ENCODE results near the gene FECH.
A peak's percentile ranks its signal among the peaks of the same experiment; 100 is the strongest.

Gene FECH

DNA sequence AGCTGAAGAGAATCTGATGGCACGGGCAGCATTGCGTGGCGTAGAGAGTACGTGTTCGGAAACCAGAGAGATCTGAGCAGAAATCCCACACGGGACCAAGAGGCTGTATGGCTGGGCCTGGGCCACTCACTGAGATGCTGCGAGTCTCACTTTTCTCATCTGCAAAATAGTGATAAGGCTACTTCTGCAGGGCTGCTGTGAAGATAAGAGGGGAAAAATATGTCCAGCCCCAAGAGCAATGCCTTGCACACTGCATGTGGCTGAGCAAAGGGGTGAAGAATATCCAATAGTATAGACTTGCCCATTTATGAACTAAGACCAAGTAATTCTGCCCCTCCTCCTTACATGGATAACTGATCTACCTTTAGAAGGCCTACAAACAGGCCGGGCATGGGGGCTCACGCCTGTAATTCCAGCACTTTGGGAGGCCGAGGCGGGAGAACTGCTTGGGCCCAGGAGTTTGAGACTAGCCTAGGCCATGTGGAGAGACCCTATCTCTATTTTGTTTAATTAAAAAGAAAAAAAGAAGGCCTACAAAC, 3.1 kb downstream of the FECH start:
- no peak for DNase-seq (ENCODE audit: insufficient read length, low spot score)
- no peak for FAIRE-seq

DNA sequence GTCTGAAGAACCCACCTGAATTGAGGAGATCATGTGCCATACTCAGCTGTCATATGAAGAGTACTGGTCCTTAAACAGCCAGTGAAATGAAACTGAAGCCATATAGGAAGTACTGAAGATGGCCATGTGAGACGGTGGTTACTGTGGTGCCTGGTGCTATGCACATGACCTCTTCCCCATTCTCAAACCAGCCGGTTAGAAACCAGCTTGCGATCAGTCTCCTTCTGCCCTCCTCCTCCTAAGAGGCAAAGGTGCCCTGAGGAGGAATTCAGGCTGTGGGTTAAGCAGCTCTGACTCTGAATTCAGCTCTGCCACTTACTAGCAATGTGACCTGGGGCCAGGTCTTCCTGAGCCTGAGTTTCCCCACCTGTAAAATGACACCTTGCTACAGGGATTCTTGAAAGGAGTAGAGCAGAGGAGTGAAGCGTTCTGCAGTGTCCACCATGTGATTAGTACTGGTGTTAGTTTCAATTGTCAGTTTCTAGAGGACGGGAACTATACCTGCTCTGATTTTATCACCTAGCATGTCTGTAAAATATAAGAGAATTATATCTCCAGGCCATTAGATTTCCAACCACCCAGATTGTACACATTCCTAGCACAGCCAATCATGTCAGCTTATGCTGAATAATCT, 5.1 kb downstream of the FECH start:
- DNase-seq (ENCODE audit: insufficient read length, low spot score) (no peak), FAIRE-seq (no peak)

DNA sequence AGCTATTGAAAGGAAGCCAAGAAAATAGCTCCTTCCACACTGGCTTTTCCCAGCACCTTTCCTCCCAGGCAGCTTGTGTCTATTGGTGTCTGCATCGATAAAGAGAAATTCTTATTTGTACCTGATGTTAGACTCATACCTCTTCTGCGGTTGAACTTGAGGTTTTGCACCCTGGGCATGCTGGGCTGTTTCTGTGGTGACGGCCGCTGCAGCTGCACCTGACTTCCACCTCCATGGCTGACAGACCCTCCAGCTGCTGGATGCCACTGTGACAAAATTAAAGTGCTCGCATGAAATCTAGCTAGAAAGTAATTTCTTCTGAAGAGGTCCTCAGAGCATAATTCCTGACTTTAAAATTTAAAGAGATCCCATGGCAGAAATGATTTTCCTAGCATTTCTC, 6.6 kb downstream of the FECH start:
- DNase-seq (ENCODE audit: insufficient read length, low spot score), result no peak
- no peak for FAIRE-seq

DNA sequence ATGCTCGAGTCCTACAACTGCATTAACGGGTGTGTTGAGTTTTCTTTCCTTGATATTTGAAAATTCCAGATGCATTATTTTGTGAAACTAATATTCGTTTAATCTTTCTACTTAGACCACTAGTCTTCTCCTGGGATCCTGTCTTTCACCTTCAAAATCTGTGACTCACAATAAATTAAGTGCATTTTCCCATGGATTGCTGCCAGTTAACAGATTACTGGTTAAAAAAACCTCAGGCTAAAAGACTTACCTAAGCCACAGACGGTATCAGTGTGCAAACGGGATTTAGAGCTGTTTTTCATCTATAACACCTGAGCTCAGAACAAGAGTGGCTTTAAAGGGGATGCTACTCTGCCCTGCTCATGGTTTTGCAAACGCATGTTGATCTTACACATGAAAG, 10.2 kb downstream of the FECH start:
- FAIRE-seq, result no peak

DNA sequence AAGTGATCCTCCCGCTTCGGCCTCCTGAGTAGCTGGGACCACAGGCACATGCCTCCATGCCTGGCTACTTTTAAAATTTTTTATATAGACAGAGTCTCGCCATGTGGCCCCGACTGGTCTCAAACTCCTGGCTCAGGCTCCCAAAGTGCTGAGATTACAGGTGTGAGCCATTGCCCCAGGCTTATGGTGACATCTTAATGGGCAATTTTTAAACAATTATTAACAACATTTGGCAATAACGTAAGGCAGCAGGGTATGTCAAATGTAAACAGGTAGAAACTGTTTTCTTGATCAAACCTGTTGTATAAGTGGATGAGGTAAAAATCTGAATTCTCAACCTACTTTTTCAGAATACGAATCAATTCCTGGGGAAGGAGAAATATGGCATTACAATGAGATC, 11.0 kb downstream of the FECH start:
- FAIRE-seq (no peak), DNase-seq (ENCODE audit: insufficient read length, low spot score) (no peak)

More for the DNA sequence above, 10.2 kb downstream of the FECH start:
- no peak for DNase-seq (ENCODE audit: insufficient read length, low spot score)

DNA sequence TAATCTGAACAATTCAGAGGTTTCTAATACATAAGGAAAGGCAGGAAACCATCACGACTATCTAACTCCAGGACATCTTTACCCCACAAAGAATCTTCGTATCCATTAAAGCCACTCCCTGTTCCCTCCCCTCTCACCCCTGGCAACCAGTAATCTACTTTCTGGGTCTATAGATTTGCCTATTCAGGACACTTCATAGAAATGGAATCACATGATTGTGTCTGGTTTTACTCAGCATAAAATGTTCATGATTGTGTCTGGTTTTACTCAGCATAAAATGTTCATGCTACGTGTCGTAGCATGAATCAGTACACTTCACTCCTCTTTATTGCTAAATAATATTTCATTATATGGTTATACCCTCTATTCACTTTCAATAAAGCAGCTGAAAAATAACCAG, 11.6 kb downstream of the FECH start:
- FAIRE-seq, result no peak
- DNase-seq (ENCODE audit: insufficient read length, low spot score), result no peak

DNA sequence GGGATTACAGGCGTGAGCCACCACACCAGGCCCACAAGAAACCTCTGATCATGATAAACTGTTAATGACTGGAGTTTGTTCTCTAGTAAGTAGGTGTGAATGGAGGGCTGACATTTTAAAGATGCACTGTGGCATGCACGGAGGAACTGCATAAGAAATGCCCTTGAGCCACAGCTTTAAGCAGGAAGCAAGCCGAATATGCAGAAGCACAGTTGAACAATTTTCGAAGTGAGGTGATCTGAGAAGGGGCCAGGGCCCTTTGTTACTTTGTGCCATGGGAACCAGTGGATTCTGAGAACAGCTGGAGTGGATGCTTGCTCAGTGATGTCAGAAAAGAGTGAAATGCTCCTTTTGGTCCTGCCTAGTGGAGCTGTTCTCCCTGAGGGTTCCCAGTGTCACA, 16.3 kb downstream of the FECH start:
- DNase-seq (ENCODE audit: insufficient read length, low spot score) (no peak), FAIRE-seq (no peak)

DNA sequence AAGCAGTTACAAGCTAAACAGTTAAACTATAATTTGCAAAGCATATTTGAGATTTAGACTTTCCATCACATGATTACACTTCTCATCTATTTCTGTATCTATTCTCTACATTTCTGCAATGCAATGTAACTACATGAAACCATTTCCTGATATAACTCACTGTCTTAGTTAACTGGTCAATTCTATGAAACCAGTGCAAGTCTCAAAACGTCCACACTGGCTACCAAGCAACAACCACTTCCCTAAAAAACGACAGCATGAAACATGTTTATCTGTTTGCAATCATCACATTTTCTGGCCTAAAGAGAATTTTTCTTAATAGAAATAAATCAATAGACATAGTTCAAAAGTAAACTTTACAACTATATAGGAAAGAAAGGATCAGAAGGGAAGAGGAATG, 17.4 kb downstream of the FECH start:
- FAIRE-seq (no peak), DNase-seq (ENCODE audit: insufficient read length, low spot score) (no peak)

DNA sequence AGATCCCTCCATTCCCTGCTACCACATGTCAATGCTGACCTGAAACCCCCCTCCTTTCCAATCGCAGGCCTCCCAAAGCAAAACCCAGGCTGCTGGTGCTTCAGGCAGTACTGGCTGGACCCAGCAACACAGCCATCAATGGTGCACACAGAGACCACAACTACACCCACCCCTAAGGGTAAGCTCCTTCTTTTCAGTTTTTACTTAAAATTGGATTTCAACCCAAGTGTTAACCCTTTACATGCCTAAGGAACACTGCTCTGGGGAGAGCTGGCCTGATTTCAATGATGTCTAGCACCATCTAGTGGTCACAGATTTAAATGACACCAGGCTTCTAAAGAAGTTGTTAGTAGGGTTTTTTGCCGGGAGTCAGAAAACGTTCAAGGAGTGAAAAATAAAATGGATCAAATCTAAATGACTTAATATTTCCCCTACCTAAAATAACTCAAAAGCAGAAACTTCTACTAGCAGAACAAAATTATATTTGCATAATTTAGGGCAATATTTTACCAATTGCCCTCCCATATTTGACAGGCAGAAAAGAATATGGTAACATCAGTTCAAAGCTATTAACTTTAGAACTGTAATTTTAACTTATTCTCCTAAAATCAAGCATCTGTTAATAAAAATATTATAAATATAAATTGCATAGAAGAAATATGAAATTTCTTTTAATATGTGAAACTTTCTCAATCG, 24.6 kb downstream of the FECH start:
- FAIRE-seq (no peak), DNase-seq (ENCODE audit: insufficient read length, low spot score) (peak; percentile 39)

DNA sequence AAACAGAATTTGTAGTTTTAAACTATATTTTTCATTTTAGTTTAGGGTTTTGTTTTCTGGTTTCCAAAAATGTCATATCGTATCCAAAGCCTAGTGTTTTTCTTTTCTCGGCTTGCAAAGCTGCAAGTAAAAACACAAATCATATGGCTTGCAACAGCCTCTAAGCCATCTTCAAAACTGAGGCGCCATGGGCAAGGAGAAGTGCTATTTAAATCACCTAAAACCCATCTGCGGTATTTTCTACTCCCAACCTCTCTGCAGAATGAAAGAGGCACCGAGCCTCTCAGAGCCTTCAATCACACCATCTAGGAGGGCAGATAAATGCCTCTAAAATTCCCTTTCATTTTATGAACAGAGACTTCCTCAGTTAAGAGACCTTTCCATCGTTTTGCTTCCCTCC, 25.2 kb downstream of the FECH start:
- FAIRE-seq (no peak), DNase-seq (ENCODE audit: insufficient read length, low spot score) (no peak)

DNA sequence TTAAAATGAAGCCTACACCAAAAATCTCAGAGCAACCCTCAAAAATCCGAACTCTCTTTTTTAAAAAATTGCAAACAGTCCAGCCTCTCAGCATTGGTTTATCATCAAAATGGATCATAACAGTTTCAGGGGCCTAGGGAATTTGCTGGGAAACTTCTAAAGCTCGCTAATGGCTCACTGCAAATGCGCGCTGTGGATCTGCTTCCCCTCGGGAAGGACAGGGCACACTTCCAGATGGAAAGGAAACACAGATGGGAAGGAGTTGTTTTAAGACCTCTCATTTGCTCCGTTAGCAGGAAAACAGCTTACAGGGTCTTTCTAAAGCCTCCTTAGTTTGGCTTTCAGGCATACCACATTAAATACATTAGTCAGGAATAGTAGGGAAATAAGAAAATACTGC, 27.2 kb downstream of the FECH start:
- DNase-seq (ENCODE audit: insufficient read length, low spot score) (no peak), FAIRE-seq (no peak)

DNA sequence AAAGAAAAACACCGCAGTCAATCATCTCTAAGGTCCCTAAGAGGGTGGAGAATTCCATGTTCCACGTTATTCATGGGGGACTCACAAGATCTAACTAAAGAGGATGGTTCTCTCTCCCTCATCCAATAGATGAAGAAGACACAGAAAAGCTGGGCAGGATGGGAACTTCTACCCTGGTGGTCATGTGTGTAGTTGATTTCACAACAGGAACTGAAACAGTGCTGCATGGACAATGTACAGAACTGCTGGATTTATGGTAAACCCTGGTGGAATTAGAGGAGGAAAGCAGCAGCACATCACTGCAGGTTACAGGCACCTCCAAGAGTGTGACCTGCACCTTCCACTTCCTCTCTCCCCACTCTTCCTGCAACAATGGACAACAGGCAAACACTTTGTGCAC, 31.4 kb downstream of the FECH start:
- FAIRE-seq, result no peak
- no peak for DNase-seq (ENCODE audit: insufficient read length, low spot score)

DNA sequence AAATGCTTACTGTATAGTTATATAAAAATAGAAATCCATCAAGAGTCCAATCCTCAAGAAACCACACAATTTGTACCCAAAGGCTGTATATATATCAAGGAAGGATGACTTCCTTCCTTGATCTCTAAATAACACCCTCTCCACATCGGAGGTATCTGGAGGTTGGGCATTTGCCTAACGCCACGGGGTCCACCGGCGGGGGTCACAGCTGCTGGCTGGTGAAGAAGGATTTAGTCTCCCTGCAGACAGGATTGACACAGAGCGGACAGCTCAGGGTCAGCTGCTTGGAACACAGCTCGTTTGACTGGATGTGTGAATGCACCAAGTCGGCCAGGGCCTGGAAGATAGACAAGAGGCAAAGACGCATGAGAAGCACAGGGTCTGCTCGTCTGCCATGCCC, 36.0 kb downstream of the FECH start:
- DNase-seq (ENCODE audit: insufficient read length, low spot score), result no peak
- FAIRE-seq, result no peak

DNA sequence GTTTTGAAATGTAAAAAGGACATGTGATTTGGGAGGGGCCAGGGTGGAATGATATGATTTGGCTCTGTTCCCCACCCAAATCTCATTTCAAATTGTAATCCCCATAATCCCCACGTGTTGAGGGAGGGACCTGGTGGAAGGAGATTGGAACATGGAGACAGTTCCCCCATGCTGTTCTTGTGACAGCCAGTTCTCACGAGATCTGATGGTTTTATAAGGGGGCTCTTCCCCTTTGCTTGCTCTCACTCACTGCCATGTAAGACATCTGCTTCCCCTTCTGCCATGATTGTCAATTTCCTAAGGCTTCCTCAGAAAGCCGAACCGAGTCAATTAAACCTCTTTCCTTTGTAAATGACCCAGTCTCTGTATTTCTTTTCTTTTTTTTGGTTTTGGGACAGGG, 39.2 kb downstream of the FECH start:
- no peak for FAIRE-seq
- no peak for DNase-seq (ENCODE audit: insufficient read length, low spot score)

DNA sequence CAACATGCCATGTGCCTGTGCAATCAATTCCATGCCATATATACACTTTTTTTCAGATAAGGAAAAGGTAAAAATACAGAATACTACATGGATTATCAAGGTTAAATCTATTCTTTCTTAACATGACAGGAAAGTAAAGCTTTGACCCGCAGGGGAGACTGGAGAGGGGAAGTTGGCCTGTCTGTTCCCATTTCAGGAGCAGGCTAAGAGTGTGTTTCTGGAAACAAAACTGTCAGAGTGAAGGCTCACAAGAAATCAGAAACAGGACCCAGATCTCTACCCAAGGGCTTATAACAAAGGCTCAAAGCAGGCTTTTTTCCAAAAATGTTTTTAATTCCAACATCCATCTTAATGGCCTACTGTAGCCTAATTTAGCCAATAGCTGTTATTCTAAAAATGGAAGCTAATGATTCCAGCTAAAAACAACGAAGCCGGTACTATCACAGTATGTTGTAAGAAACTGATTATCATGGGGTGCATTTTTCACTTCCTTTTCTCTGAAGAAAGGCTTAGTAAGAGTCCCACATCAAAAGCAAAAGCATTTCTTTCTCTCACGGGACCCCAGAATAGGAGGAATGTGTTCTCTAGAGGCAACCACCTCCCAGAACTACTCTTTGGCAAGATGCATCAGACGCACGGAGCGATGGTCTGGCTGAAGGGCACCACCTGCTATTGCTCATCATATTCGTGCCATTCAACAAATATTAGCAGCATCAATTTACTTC, 41.4 kb downstream of the FECH start:
- no peak for DNase-seq (ENCODE audit: insufficient read length, low spot score)
- no peak for FAIRE-seq

DNA sequence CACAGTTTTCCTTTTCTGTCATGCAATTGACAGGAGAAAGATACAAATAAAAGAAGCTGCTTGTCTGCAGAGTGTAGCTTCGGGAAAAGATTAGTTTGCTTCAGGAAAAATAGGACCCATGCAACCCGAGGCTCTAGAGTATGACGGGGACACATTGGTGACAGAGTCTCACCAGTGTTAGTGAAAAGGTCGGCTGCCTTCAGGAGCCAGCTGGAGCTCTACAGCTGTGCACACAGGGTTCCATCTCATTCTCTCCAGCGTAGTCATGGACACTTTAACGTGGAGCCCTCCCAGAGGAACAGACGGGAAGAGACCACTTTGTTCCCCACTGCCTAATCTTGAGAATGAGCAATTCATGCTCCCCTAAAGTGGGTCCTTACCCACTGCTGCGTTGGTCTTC, 42.9 kb downstream of the FECH start:
- FAIRE-seq (no peak), DNase-seq (ENCODE audit: insufficient read length, low spot score) (no peak)

DNA sequence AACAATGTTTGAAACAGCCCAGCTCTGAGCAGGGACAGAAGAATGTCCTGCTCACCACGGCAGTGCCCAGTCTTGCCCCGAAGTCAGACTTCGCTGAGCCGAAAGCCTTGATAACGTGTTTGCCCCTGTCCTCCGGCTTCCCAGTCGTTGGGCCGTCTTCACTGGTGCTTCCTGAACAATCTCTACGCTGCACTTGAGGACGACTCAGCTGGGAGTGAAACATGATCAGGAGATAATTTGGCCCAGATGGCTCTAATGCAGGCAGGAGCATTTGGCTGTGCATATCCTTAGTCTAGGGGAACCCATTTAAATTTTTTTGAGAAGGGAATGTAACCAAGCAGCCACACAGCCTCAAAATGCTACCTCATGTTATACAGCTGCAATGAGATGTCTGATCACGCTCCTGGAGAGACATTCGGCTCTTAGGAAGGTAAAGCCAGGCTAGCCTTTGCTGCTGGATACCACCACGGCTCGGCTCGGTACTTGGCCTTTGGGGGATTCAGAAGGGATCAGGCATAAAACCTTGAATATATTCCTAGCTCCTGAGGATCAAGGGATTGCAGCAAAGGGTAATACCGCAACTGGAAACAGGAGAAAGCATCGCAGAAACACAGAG, 43.6 kb downstream of the FECH start:
- no peak for FAIRE-seq

DNA sequence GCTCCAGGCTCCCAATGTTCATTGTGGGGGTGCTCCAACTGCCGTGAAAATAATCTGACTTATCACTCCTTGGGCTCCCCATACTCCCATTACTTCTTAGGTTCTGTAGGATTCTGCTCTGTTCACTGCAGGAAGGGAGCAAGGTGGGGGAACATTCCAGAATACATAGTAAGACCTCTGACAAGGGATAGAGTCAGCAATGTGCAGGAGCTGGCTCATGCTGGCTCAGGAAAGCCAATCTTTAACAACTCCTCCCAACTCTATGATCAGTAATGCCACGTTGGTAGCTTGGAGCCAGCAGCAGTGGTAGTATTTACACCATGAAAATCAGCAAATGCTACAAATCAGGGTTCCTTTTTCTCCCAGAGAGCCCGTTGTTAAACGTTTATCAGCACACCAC, 44.4 kb downstream of the FECH start:
- DNase-seq (ENCODE audit: insufficient read length, low spot score) (no peak), FAIRE-seq (no peak)

More for the DNA sequence above, 43.6 kb downstream of the FECH start:
- DNase-seq (ENCODE audit: insufficient read length, low spot score), result no peak

DNA sequence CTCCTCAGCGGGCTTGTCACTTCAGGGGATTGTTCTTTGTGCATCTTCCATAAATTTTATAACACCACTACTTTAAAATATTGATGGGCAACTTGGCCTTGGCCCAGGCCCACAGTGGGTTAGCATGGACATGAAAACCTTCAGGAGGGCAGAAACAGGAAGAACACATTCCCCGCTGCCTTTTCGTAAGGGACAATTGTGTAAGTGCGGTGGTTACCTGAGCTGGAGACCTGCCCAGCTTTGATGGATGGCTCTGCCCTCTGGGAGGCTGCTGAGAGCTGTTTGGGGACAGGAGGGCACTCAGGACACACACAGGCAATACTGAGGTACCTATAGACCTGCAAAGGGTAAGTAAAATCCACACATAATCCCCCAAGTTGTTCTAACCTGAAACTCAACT, 46.8 kb downstream of the FECH start:
- DNase-seq (ENCODE audit: insufficient read length, low spot score) (no peak), FAIRE-seq (no peak)

DNA sequence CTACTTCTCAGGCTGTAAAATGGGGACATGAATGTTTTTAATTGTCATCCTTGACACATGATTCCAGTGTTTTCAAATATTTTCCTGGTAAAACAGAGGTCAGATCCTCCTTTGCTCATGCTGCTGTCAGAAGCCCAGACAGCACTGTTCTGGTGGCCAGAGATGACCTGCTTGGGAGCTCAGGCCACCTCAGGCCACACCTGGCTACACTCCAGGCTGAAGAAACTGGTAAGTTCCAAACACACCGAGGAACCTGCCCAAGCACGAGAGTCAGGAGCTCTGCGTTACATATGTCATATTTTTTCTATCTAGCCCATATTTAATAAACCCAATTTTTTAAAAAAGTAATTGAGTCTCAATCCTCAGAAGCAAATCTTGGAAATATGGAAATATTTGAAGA, 47.9 kb downstream of the FECH start:
- no peak for FAIRE-seq
- DNase-seq (ENCODE audit: insufficient read length, low spot score), result no peak

DNA sequence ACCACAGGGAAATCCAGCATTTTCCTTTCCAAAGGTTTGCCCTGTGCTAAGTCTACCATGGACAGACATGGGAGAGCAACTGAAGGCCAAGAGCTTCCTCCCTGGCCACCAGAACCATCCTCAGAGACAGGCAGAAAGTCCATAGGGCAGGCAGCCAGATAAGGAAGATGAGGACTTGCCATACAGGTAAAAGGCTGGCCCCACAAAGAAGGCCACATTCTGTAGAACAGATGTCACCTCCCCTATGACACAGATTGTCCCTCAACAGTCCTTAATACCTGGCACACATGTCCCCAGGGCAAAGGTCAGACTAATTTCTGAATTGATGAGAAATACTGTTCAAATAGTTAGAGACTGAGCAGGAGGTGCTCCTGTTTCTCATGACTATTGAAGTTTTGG, 52.0 kb downstream of the FECH start:
- no peak for DNase-seq (ENCODE audit: insufficient read length, low spot score)
- FAIRE-seq, result no peak

Measured in HTR-8/SVneo (cell line).